COLO668 (cell line): ENCODE results near the gene SP140.
"Not testable (repeated sequence)": the region's sequence is repeated elsewhere in the genome, so short reads cannot be mapped to it uniquely, and the experiment has no call there.

ENCODE experiments used
- DNase-seq: peaks from one replicate; lab custom pipeline; 2025; ENCODE audit not compliant: unreplicated experiment; lab: John Stamatoyannopoulos, UW

SP140 gene

GRCh38 chr2:230225486-230225885 lies at the start of gene SP140:
Gene SP140, plus strand, starts transcription at chr2:230225736. Its CDS starts 109 bp downstream, at chr2:230225845.
- DNase-seq: no peak

GRCh38 chr2:230176996-230177395 lies 48.5 kb upstream of the SP140 start:
- no peak for DNase-seq

GRCh38 chr2:230178546-230179485 lies 46.7 kb upstream of the SP140 start:
- no peak for DNase-seq

- DNase-seq: peak; percentile 53
Measured at GRCh38 chr2:230179907-230180306, 45.6 kb upstream of the SP140 start.

- DNase-seq: no peak
Measured at GRCh38 chr2:230181195-230181594, 44.3 kb upstream of the SP140 start.

- peak; percentile 38 for DNase-seq
Measured at GRCh38 chr2:230184727-230185578, 40.6 kb upstream of the SP140 start.

- no peak for DNase-seq
Measured at GRCh38 chr2:230202430-230203109, 23.0 kb upstream of the SP140 start.

GRCh38 chr2:230203110-230203676 lies 22.3 kb upstream of the SP140 start:
- DNase-seq: no peak

- DNase-seq: no peak
Measured at GRCh38 chr2:230205034-230205433, 20.5 kb upstream of the SP140 start.

GRCh38 chr2:230205721-230206120 lies 19.8 kb upstream of the SP140 start:
- DNase-seq: no peak

- DNase-seq: no peak
Measured at GRCh38 chr2:230208576-230208975, 17.0 kb upstream of the SP140 start.

GRCh38 chr2:230209422-230210051 lies 16.0 kb upstream of the SP140 start:
- DNase-seq: no peak

- no peak for DNase-seq
Measured at GRCh38 chr2:230216489-230216888, 9.0 kb upstream of the SP140 start.

- DNase-seq: no peak
Measured at GRCh38 chr2:230217424-230217823, 8.1 kb upstream of the SP140 start.

- no peak for DNase-seq
Measured at GRCh38 chr2:230218421-230218820, 7.1 kb upstream of the SP140 start.

GRCh38 chr2:230219419-230220331 lies 5.9 kb upstream of the SP140 start, which contains the start of gene SP110:
Gene SP110, minus strand, starts transcription at chr2:230219984. Its CDS starts 3,057 bp downstream, at chr2:230216927.
- peak; percentile 40 for DNase-seq

- DNase-seq: no peak
Measured at GRCh38 chr2:230220347-230220969, 5.1 kb upstream of the SP140 start.

- DNase-seq: no peak
Measured at GRCh38 chr2:230221493-230221892, 4.0 kb upstream of the SP140 start.

GRCh38 chr2:230222829-230223228 lies 2.7 kb upstream of the SP140 start:
- DNase-seq: not testable (repeated sequence)
